Mucosa of descending colon (tissue), 3 donors: ENCODE data around the gene CD80. TPM values are rescaled to one million over a fixed set of nuclear protein-coding genes. Genes with fewer than 3 reads are reported as not detected.

ENCODE experiments used
- ATAC-seq: fragments of 200-7000 bp; cut with Tn5 transposase; one replicate; pipeline ENCODE4 v1.9.1; 2020; ENCODE audit warnings: mild to moderate bottlenecking, moderate library complexity
- DNase-seq, 3 donors: peaks; one replicate each; pipeline ENCODE4 v3.0.0-alpha.2; 2020
- H3K36me3 ChIP-seq: fragments of 200-600 bp; one replicate; pipeline ENCODE4 v1.8.0; 2021; ENCODE audit warnings: low read depth, mild to moderate bottlenecking
- H3K4me1 ChIP-seq: fragments of 200-600 bp; one replicate; pipeline ENCODE4 v1.8.0; 2021; ENCODE audit warnings: low read depth, mild to moderate bottlenecking
- H3K4me3 ChIP-seq: fragments of 200-600 bp; one replicate; pipeline ENCODE4 v1.8.0; 2021; ENCODE audit warnings: mild to moderate bottlenecking
- H3K9me3 ChIP-seq: fragments of 200-600 bp; one replicate; pipeline ENCODE4 v1.8.0; 2021; ENCODE audit warnings: mild to moderate bottlenecking
- intact Hi-C, 2 donors: fragments of 100-400 bp; cut with DNase I in 1 of 2; cut with micrococcal nuclease in 1 of 2; formaldehyde crosslinking; loops; one replicate each; pipeline versions ENCODE4 v1.11.0 to v1.11.1; 2022; cut with DNase I, micrococcal nuclease
- total RNA-seq, 3 donors: library from RNA; stranded (reverse); fragmentation: NEBNext Ultra II Directional in 2 of 3; extraction: Animal tissue kit (Norgen Biotek cat#: 25700) in 2 of 3; gene quantifications; one replicate each; pipeline versions ENCODE4 v1.2.1 to v1.2.4, GENCODE V29; 2021 to 2023
- TF ChIP-seq, protein P1 (sequence below): fragments of 200-600 bp; IDR thresholded peaks from one replicate; pipeline ENCODE4 v1.8.0; 2022; ENCODE audit warnings: antibody characterized with exemption, mild to moderate bottlenecking
- donor health status: DM: no; HTN: no; CAD: no; lungs with moderate emphysema.
- donor health status: DM: no; HTN: no; CAD: no.
- donor health status: DM: no; HTN: yes; CAD: no.

The CD80 gene
- total RNA-seq, 3 donors from 2014 or later = 0.41 to 1.0 (median 0.58) TPM

DNA sequence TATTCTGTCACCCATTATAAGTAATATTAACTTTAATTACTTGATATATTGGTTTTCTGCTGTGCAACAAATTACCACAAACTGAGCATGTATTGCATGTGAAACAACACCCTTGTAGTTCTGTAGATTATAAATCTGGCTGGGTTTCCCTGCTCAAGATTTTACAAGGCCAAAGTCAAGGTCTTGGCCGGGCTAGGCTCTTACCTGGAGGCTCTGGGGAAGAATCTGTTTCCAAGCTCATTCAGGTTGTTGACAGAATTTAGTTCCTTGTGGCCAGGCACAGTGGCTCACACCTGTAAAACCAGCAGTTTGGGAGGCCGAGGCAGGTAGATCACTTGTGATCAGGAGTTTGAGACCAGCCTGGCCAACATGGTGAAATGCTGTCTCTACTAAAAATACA lies 44.8 kb downstream of the CD80 start:
- no peaks in the 10 kb centered on the region for H3K36me3 ChIP-seq
- peak in 2 of 3 donors; percentile 32 to 42 for DNase-seq
- TF ChIP-seq, protein P1, sequence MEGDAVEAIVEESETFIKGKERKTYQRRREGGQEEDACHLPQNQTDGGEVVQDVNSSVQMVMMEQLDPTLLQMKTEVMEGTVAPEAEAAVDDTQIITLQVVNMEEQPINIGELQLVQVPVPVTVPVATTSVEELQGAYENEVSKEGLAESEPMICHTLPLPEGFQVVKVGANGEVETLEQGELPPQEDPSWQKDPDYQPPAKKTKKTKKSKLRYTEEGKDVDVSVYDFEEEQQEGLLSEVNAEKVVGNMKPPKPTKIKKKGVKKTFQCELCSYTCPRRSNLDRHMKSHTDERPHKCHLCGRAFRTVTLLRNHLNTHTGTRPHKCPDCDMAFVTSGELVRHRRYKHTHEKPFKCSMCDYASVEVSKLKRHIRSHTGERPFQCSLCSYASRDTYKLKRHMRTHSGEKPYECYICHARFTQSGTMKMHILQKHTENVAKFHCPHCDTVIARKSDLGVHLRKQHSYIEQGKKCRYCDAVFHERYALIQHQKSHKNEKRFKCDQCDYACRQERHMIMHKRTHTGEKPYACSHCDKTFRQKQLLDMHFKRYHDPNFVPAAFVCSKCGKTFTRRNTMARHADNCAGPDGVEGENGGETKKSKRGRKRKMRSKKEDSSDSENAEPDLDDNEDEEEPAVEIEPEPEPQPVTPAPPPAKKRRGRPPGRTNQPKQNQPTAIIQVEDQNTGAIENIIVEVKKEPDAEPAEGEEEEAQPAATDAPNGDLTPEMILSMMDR = no peak

DNA sequence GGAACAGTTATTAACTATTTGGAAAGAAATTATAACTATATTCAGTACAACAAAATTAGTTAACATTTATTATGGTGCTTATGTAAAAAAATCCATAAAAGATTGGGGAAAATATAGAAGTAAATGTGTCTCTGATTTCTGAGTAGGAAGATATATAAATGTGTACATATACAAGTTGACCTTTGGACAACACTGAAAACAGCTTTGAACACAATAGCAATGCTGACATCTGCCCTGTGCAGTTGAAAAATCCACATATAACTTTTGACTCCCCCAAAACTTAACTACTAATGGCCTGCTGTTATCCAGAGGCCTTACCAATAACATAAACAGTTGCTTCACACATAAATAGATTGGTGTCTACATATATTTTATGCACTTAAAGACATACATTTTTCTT lies 48.7 kb downstream of the CD80 start:
- TF ChIP-seq, protein P1 = no peak
- ATAC-seq (no peak), DNase-seq (no peak)
- Histone ChIP-seq H3K4me3 (no peak overlapping the region), H3K36me3 (no peaks in the 10 kb centered on the region), H3K4me1 (no peaks in the 10 kb centered on the region), H3K9me3 (no peaks in the 10 kb centered on the region)
- intact Hi-C loops = no loop called here

More for the DNA sequence above, 44.8 kb downstream of the CD80 start:
- no peak overlapping the region for H3K4me3 ChIP-seq
- ATAC-seq = peak; percentile 85
- H3K9me3 ChIP-seq = no peaks in the 10 kb centered on the region
- intact Hi-C loops = no loop called here
- H3K4me1 ChIP-seq = no peaks in the 10 kb centered on the region

DNA sequence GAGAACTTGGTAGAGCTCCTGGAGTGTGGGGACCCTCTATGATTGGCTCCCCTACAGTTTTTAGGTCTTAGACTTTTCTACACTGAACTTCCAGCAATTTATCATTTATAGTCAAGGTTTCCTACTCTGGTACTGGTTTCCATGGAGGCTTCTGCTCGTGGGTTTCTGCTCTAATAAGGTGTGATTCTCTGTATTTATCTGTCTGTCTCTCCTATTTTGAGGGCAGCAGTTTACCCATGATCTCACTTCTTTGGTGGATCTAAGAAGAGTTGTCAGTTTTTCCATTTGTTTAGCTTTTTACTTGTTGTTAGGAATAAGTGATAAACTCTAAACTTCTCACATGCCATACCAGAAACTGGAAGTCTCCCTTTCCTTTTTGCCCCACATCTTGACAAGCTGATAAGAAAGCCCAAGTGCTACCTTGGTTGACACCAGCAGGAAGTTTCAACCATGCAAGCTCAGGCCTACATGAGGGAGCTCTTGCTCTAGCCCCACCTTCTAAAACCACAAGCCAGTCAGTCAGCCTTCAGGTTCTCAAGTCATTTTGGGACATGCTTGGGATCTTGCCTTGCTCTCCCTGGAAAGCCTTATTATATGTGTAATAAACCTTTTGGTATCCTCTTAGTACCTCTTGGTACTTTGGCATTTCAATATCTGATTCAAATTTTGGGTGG lies 51.1 kb downstream of the CD80 start:
- no peaks in the 10 kb centered on the region for H3K36me3 ChIP-seq
- no peak overlapping the region for H3K4me3 ChIP-seq
- H3K9me3 ChIP-seq = no peaks in the 10 kb centered on the region
- DNase-seq = no peak
- no peak for ATAC-seq
- TF ChIP-seq, protein P1 = no peak
- no peaks in the 10 kb centered on the region for H3K4me1 ChIP-seq
- intact Hi-C loops = no loop called here

DNA sequence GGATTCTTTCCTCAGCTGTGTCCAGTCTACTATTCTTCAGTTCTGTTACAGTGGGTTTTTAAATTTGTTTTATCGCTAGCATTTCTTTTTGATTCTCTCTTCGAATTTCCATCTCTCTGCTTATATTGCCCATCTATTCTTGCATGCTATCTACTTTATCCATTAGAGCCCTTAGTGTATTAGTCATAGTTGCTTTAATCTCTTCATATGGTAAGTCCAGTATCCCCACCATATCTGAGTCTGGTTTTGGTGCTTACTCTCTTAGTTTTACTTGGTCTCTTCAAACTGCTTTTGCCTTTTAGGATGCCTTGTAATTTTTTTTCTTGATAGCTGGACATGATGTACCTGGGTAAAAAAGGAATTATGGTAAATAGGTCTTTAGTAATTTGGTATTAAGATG lies 52.0 kb downstream of the CD80 start:
- ATAC-seq (no peak), DNase-seq (no peak)
- Histone ChIP-seq H3K36me3 (no peaks in the 10 kb centered on the region), H3K9me3 (no peaks in the 10 kb centered on the region), H3K4me1 (no peaks in the 10 kb centered on the region), H3K4me3 (no peak overlapping the region)
- intact Hi-C loops = no loop called here
- TF ChIP-seq, protein P1 = no peak

DNA sequence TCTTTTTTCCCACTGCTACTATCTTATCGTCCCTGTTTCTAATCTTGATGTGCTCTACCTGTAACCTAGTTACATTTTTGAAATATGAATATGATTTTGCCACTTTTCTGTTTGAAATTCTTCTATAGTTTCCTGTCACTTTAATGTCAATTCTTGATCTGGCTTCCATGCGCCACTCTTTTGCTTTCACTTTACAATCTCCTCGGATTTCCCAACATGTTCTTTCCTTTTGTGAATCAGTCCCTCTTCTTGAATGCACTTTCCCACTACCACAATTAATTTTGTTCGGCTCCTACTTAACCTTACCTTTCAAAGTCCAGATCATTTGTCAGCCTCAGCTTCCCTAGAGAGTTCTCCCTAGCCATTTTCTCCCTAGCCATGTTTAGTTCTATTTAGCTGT lies 52.8 kb downstream of the CD80 start:
- intact Hi-C loops = no loop called here
- Histone ChIP-seq H3K4me1 (no peaks in the 10 kb centered on the region), H3K9me3 (no peaks in the 10 kb centered on the region), H3K36me3 (no peaks in the 10 kb centered on the region), H3K4me3 (no peak overlapping the region)
- no peak for ATAC-seq
- TF ChIP-seq, protein P1 = no peak
- DNase-seq = no peak

DNA sequence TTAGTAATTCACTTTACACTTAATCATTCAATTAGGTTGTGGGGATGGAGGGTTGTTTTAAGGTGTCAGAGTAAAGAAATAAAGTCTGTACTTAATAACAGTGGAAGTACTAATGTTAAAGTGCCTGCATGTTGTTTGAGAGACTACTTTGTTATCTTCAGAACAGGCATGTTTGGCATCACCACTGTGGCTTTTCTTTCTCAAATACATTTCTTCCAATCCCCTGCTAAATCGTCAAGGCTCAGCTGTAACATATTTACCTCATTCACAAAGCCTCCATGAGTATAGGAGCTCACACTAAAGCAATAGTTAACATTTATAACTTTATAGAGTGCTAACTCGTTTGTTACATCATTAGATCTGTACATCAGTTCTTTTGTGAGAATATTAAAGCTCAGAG lies 58.5 kb downstream of the CD80 start:
- no peak for DNase-seq
- TF ChIP-seq, protein P1 = no peak
- H3K4me1 ChIP-seq = peaks cover 18% of the 10 kb centered on the region
- intact Hi-C loops = no loop called here
- H3K36me3 ChIP-seq = no peaks in the 10 kb centered on the region
- no peak for ATAC-seq
- no peak overlapping the region for H3K4me3 ChIP-seq
- H3K9me3 ChIP-seq = no peaks in the 10 kb centered on the region
